Measurements from ENCODE around the gene KIF5C. TPM values are rescaled to one million over a fixed set of nuclear protein-coding genes. Genes with fewer than 3 reads are reported as not detected.

Gene KIF5C
- total and polyA plus RNA-seq, 2 experiments from 2014 or later, result 45.0 to 49.1 TPM

DNA sequence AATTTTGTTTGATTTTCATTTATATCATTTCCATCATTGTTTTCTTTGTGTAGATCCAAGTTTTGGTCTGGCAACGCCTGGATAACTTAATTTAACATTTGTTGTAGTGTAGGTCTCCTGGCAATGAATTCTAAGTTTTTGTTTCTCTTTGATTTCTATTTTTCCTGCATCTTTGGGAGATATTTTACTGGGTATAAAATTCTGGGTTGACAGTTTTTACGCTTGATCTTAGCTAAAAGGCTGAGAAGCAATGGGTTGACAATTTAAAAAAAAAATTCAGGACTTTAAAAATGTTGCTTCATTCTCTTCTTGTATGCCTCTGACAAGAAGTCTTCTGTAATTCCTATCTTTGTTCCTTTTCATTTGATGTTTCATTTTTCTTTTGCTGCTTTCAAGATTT is 172.1 kb downstream of the KIF5C start (continued):
- TF ChIP-seq STAT1 (IDR thresholded peaks at IDR 0.05; ENCODE audit: unreplicated experiment) (no peak), CREB1 (CRISPR knock-in tag; IDR thresholded peaks at IDR 0.05; ENCODE audit: low read depth) (no peak), CTCF (conservative IDR thresholded peaks at IDR 0.05; ENCODE audit: low read depth in 2 of 2) (no peak), POLR2AphosphoS5 (IDR thresholded peaks at IDR 0.05; ENCODE audit: low read depth) (no peak)

DNA sequence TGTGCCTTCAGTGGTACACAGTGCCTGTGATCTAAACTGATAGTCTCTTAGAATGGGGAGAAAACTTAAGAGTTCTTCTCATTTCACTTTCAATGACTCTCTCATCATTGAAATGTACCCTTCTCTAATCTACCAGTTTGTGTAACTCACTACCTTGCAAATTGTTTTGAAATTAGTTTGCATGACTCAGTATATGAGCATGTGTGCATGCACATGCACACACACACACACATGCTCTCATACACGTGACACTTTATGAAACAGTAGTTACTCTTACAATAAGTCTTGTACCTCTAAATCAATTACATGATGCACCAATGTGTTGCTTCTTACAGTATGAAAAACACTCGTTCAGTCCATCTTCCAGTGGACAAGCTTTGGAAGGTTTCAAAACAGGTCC is 174.1 kb downstream of the KIF5C start:
- DNase-seq (ENCODE audit: low spot score), result no peak
- Mint-ChIP-seq H3K4me3 (no peak overlapping the region), H3K27me3 (ENCODE audit: insufficient read depth, low read depth, poor library complexity) (peaks cover 2% of the 10 kb centered on the region), H3K4me1 (no peaks in the 10 kb centered on the region), H3K36me3 (ENCODE audit: low read depth) (no peaks in the 10 kb centered on the region; the same call in 2 of the 3 replicates), H3K9me3 (peaks cover 10% of the 10 kb centered on the region; the same call in 2 of the 3 replicates), H3K27ac (no peak overlapping the region)
- Histone ChIP-seq H3K27ac (ENCODE audit: low read depth) (no peak overlapping the region), H3K4me3 (no peak overlapping the region), H3K36me3 (ENCODE audit: insufficient read depth) (0 out of 2 replicates have a peak, but pooled peaks cover 4% of the 10 kb centered on the region), H3K27me3 (ENCODE audit: insufficient read depth) (no peaks in the 10 kb centered on the region), H3K9me2 (ENCODE audit: insufficient read depth) (no peaks in the 10 kb centered on the region), H2AFZ (no peak overlapping the region), H3K4me1 (ENCODE audit: insufficient read depth) (no peaks in the 10 kb centered on the region), H3F3A (replicated peaks; ENCODE audit: low read depth) (no peaks in the 10 kb centered on the region), H3K79me2 (replicated peaks; ENCODE audit: insufficient read depth) (no peaks in the 10 kb centered on the region), H3K4me2 (no peak overlapping the region), H4K20me1 (replicated peaks; ENCODE audit: insufficient read depth) (no peaks in the 10 kb centered on the region)
- no peak for ATAC-seq
- TF ChIP-seq ETS1 (IDR thresholded peaks at IDR 0.05) (no peak), STAT1 (IDR thresholded peaks at IDR 0.05; ENCODE audit: unreplicated experiment) (no peak), ZNF114 (CRISPR knock-in tag; IDR thresholded peaks at IDR 0.05) (no peak), CTCF (conservative IDR thresholded peaks at IDR 0.05; ENCODE audit: low read depth in 2 of 2) (no peak), JUNB (IDR thresholded peaks at IDR 0.05; ENCODE audit: unreplicated experiment) (no peak), NANOG (IDR thresholded peaks at IDR 0.05; ENCODE audit: borderline replicate concordance) (no peak), EZH2phosphoT487 (IDR thresholded peaks at IDR 0.05; ENCODE audit: unreplicated experiment) (no peak), CREB1 (CRISPR knock-in tag; IDR thresholded peaks at IDR 0.05; ENCODE audit: low read depth) (no peak), EZH2 (IDR thresholded peaks at IDR 0.05; ENCODE audit: low read depth, unreplicated experiment) (no peak), POLR2AphosphoS5 (IDR thresholded peaks at IDR 0.05; ENCODE audit: low read depth) (no peak)
- TF ChIP-seq, protein P1, sequence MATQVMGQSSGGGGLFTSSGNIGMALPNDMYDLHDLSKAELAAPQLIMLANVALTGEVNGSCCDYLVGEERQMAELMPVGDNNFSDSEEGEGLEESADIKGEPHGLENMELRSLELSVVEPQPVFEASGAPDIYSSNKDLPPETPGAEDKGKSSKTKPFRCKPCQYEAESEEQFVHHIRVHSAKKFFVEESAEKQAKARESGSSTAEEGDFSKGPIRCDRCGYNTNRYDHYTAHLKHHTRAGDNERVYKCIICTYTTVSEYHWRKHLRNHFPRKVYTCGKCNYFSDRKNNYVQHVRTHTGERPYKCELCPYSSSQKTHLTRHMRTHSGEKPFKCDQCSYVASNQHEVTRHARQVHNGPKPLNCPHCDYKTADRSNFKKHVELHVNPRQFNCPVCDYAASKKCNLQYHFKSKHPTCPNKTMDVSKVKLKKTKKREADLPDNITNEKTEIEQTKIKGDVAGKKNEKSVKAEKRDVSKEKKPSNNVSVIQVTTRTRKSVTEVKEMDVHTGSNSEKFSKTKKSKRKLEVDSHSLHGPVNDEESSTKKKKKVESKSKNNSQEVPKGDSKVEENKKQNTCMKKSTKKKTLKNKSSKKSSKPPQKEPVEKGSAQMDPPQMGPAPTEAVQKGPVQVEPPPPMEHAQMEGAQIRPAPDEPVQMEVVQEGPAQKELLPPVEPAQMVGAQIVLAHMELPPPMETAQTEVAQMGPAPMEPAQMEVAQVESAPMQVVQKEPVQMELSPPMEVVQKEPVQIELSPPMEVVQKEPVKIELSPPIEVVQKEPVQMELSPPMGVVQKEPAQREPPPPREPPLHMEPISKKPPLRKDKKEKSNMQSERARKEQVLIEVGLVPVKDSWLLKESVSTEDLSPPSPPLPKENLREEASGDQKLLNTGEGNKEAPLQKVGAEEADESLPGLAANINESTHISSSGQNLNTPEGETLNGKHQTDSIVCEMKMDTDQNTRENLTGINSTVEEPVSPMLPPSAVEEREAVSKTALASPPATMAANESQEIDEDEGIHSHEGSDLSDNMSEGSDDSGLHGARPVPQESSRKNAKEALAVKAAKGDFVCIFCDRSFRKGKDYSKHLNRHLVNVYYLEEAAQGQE (IDR thresholded peaks at IDR 0.05; ENCODE audit: unreplicated experiment), result no peak

Measured in GM23338 (cell line).